GM12878 (cell line): ENCODE results near the gene ENG. TPM values are rescaled to one million over a fixed set of nuclear protein-coding genes. Genes with fewer than 3 reads are reported as not detected.

Source experiments
- BCL11A ChIP-seq: IDR thresholded peaks from 2 replicates; pipeline ENCODE4 v1.6.1; 2011; ENCODE audit warnings: low read depth, low read length
- BCL3 ChIP-seq: IDR thresholded peaks from 2 replicates; pipeline ENCODE4 v1.6.1; 2011; ENCODE audit warnings: borderline replicate concordance, low read depth, mild to moderate bottlenecking, moderate library complexity, low read length; ENCODE audit not compliant: insufficient read depth, poor library complexity, severe bottlenecking
- BMI1 ChIP-seq: fragments of 450-650 bp; IDR thresholded peaks from 2 replicates; pipeline ENCODE4 v1.6.1; 2016; ENCODE audit warnings: mild to moderate bottlenecking, moderate library complexity, borderline replicate concordance
- CHD2 ChIP-seq: IDR thresholded peaks from 2 replicates; pipeline ENCODE4 v1.6.1; 2011; ENCODE audit warnings: low read depth, low read length, improper control_type of control experiment, borderline replicate concordance
- DPF2 ChIP-seq: fragments of 450-650 bp; IDR thresholded peaks from 2 replicates; pipeline ENCODE4 v1.6.1; 2017; ENCODE audit warnings: mild to moderate bottlenecking
- ELK1 ChIP-seq: IDR thresholded peaks from 2 replicates; pipeline ENCODE4 v1.6.1; 2012; ENCODE audit warnings: low read depth, low read length, improper control_type of control experiment
- GABPA ChIP-seq: IDR thresholded peaks from 2 replicates; pipeline ENCODE4 v1.6.1; 2014; ENCODE audit warnings: antibody characterized with exemption, low read depth, mild to moderate bottlenecking, inconsistent platforms
- HDGF ChIP-seq: fragments of 450-650 bp; IDR thresholded peaks from 2 replicates; pipeline ENCODE4 v1.6.1; 2016; ENCODE audit warnings: antibody characterized with exemption
- IKZF2 ChIP-seq, 2 experiments: fragments of 450-650 bp; IDR thresholded peaks; 2 replicates each; pipeline ENCODE4 v1.6.1; 2017; ENCODE audit warnings: mild to moderate bottlenecking in 2 of 2, moderate library complexity in 2 of 2
- IRF3 ChIP-seq: fragments of 450-650 bp; IDR thresholded peaks from 2 replicates; pipeline ENCODE4 v1.6.1; 2014; ENCODE audit warnings: mild to moderate bottlenecking
- JUNB ChIP-seq: IDR thresholded peaks from 2 replicates; pipeline ENCODE4 v1.6.1; 2016; ENCODE audit warnings: antibody characterized with exemption, mild to moderate bottlenecking
- NFIC ChIP-seq: IDR thresholded peaks from 2 replicates; pipeline ENCODE4 v1.6.1; 2012; ENCODE audit warnings: low read depth, mild to moderate bottlenecking, inconsistent platforms, low read length, moderate library complexity
- NR2C1 ChIP-seq: fragments of 450-650 bp; IDR thresholded peaks from 2 replicates; pipeline ENCODE4 v1.6.1; 2017; ENCODE audit warnings: antibody characterized with exemption, mild to moderate bottlenecking, moderate library complexity
- PAX5 ChIP-seq: IDR thresholded peaks from 2 replicates; pipeline ENCODE4 v1.6.1; 2011; ENCODE audit warnings: low read depth, low read length, borderline replicate concordance
- POLR2A ChIP-seq: IDR thresholded peaks from 2 replicates; pipeline ENCODE4 v1.6.1; 2011; ENCODE audit warnings: low read depth, mild to moderate bottlenecking, low read length
- POU2F2 ChIP-seq: IDR thresholded peaks from 3 replicates; pipeline ENCODE4 v1.6.1; 2011; ENCODE audit warnings: low read depth, mild to moderate bottlenecking, low read length, borderline replicate concordance
- RAD21 ChIP-seq: IDR thresholded peaks from 2 replicates; pipeline ENCODE4 v1.6.1; 2011; ENCODE audit warnings: mild to moderate bottlenecking, low read depth, low read length, moderate library complexity; ENCODE audit not compliant: insufficient read depth
- RELB ChIP-seq: fragments of 450-650 bp; IDR thresholded peaks from 2 replicates; pipeline ENCODE4 v1.6.1; 2017; ENCODE audit warnings: low read depth, mild to moderate bottlenecking, moderate library complexity
- REST ChIP-seq: IDR thresholded peaks from 2 replicates; pipeline ENCODE4 v1.6.1; 2012; ENCODE audit warnings: mild to moderate bottlenecking, low read depth, low read length
- TBL1XR1 ChIP-seq: IDR thresholded peaks from 2 replicates; pipeline ENCODE4 v1.6.1; 2012; ENCODE audit warnings: low read depth, low read length, improper control_type of control experiment
- ZNF622 ChIP-seq: fragments of 450-650 bp; IDR thresholded peaks from 2 replicates; pipeline ENCODE4 v1.6.1; 2017; ENCODE audit warnings: mild to moderate bottlenecking, inconsistent platforms
- polyA plus RNA-seq, 11 experiments: library from polyadenylated mRNA; depleted of rRNA in 4 of 11; unstranded in 6 of 11; stranded (reverse) in 5 of 11; fragments of >200 nt; fragmentation: Nextera tagmentation in 4 of 11; fragmentation: Illumina TruSeq in 1 of 11; extraction: Ambion mirVana in 4 of 11; extraction: Trizol in 1 of 11; gene quantifications; 1 replicate in 1 of 11; 2 replicates in 10 of 11; pipeline versions ENCODE4 v1.2.1 to v1.2.3, GENCODE V29; 2011 to 2016; ENCODE audit warnings: inconsistent platforms in 2 of 11, missing spikeins in 2 of 11, low read depth in 1 of 11
- total RNA-seq, 4 experiments: library from RNA; depleted of rRNA in 3 of 4; stranded (reverse); fragments of >200 nt in 3 of 4; fragmentation: Illumina TruSeq in 1 of 4; extraction: Trizol in 1 of 4; gene quantifications; 2 replicates each; pipeline versions ENCODE4 v1.2.1 to v1.2.3, GENCODE V29; 2013 to 2021

The ENG gene
- total and polyA plus RNA-seq, 10 of the 15 experiments (the other 5 are each of a cell fraction or from before 2014, with no cell fraction given): 0.14 to 10.1 (median 2.0) TPM

GRCh38 chr9:127776195-127776923, 78.1 kb downstream of the ENG start (continued):
- peak; percentile 49; the same call in 1 of the 2 replicates for TF ChIP-seq TBL1XR1
- no peak for TF ChIP-seq REST
- no peak for TF ChIP-seq IRF3
- TF ChIP-seq BCL3: peak; percentile 58
- TF ChIP-seq POLR2A: peak; percentile 54
- 0 out of 2 replicates have a peak, but pooled peaks have one; percentile 38 for TF ChIP-seq PAX5
- TF ChIP-seq BCL11A: 0 out of 2 replicates have a peak, but pooled peaks have one; percentile 33
- no peak for TF ChIP-seq HDGF
- TF ChIP-seq NR2C1: no peak
- TF ChIP-seq DPF2: peak; percentile 31; the same call in 1 of the 2 replicates
- TF ChIP-seq NFIC: no peak
- TF ChIP-seq BMI1: no peak
- peak; percentile 26; a peak in 2 of 4 replicates for TF ChIP-seq IKZF2 (IDR thresholded peaks at IDR 0.05)
- TF ChIP-seq JUNB: no peak
- peak; percentile 25; the same call in 1 of the 2 replicates for TF ChIP-seq CHD2
- TF ChIP-seq ZNF622: no peak
- no peak for TF ChIP-seq ELK1
- no peak for TF ChIP-seq POU2F2
- TF ChIP-seq GABPA: no peak
- peak; percentile 59; the same call in 1 of the 2 replicates for TF ChIP-seq RELB
- no peak for TF ChIP-seq RAD21
